ENCODE measurements around the gene KRI1. TPM values are rescaled to one million over a fixed set of nuclear protein-coding genes. Genes with fewer than 3 reads are reported as not detected.

The KRI1 gene
- total RNA-seq, 1 donor from 2014 or later = 21.9 TPM

DNA sequence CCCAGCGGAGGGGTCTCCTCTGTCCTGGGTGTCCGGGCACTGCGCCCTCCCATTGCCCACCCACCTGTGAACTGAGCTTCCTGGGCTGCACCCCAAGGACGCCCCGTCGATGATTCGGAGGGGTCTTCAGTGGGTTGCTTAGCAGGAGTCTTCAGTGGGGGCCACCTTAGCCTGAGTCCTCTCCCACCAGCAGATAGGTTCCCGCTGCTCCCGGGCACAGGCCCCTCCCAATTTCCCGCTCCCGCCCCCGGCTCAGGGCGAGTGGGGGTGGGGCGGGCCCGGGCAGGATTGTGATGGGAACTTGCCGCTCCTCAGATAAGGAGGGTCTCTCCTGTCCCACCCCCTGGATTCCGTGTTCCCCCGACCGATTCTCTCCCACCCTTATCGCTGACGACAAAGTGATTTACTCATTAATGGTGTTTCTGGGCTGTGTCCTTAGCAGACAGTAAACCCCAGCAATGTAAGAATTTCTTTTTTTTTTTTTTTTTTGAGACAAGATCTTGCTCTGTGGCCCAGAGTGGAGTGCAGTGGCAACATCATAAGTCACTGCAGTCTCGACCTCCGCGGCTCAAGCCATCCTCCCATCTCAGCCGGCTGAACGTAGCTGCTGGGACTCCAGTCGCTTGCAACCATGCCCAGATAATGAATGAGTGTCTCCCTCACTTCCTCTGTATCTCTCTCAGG, 47.9 kb downstream of the KRI1 start:
- peaks cover 4 to 9% of the 10 kb centered on the region in 2 donors for H3K4me1 ChIP-seq
- TF ChIP-seq, protein P1, sequence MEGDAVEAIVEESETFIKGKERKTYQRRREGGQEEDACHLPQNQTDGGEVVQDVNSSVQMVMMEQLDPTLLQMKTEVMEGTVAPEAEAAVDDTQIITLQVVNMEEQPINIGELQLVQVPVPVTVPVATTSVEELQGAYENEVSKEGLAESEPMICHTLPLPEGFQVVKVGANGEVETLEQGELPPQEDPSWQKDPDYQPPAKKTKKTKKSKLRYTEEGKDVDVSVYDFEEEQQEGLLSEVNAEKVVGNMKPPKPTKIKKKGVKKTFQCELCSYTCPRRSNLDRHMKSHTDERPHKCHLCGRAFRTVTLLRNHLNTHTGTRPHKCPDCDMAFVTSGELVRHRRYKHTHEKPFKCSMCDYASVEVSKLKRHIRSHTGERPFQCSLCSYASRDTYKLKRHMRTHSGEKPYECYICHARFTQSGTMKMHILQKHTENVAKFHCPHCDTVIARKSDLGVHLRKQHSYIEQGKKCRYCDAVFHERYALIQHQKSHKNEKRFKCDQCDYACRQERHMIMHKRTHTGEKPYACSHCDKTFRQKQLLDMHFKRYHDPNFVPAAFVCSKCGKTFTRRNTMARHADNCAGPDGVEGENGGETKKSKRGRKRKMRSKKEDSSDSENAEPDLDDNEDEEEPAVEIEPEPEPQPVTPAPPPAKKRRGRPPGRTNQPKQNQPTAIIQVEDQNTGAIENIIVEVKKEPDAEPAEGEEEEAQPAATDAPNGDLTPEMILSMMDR (IDR thresholded peaks at IDR 0.05) = no peak
- peak overlapping the region; percentile 31 to 53 for H3K4me3 ChIP-seq
- no peaks in the 10 kb centered on the region for H3K36me3 ChIP-seq
- DNase-seq (ENCODE audit: low spot score in 2 of 2) = no peak
- intact Hi-C loops (cut with DNase I) = no loop called here
- peaks cover 4% of the 10 kb centered on the region for H3K27me3 ChIP-seq
- H3K27ac ChIP-seq = no peak overlapping the region
- no peaks in the 10 kb centered on the region for H3K9me3 ChIP-seq

DNA sequence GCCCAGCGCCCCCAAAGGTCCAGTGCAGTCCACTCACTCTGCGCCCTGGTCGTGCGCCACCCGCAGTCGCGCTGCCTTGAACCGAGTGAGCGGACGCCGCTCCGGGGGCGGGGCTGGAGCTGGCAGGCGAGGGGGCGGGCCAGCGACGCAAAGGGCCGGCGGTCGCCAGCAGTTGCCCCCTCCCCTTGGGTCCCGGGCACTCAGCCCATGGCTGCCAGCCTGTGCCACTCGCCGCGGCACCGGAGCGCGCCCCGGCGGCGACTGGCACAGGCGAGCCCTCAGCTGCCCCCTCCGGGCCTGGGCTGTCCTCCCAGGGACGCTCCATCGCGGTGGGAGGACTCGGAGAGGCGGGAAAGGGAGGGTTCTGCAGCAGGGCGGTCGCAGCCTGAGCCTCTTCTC, 48.5 kb downstream of the KRI1 start, which contains the start of gene S1PR5:
TSS of gene S1PR5 (minus strand) at position 87 of the 399 bp plus-strand sequence. CDS start 2,436 bp downstream, outside the sequence.
- no peak within 1 kb of the TSS for H3K27ac ChIP-seq
- peaks cover 4% of the 10 kb centered on the region for H3K27me3 ChIP-seq
- H3K36me3 ChIP-seq = no peaks in the 10 kb centered on the region
- H3K4me1 ChIP-seq = peaks cover 4 to 9% of the 10 kb centered on the region in 2 donors
- H3K9me3 ChIP-seq = no peaks in the 10 kb centered on the region
- peak within 1 kb of the TSS; percentile 31 to 53 for H3K4me3 ChIP-seq
- TF ChIP-seq, protein P1 (IDR thresholded peaks at IDR 0.05) = no peak
- no peak for DNase-seq (ENCODE audit: low spot score in 2 of 2)
- intact Hi-C loops (cut with DNase I) = no loop called here

GRCh38 chr19:10516671-10517286, 49.0 kb downstream of the KRI1 start:
- intact Hi-C loops (cut with DNase I) = no loop called here
- peak overlapping the region; percentile 31 to 53 for H3K4me3 ChIP-seq

GRCh38 chr19:10516064-10516385, 49.8 kb downstream of the KRI1 start:
- no peak overlapping the region for H3K4me3 ChIP-seq
- TF ChIP-seq, protein P1 (IDR thresholded peaks at IDR 0.05) = no peak
- intact Hi-C loops (cut with DNase I) = no loop called here
- H3K9me3 ChIP-seq = no peaks in the 10 kb centered on the region
- peaks cover 4 to 9% of the 10 kb centered on the region in 2 donors for H3K4me1 ChIP-seq
- H3K27me3 ChIP-seq = peaks cover 4% of the 10 kb centered on the region
- no peaks in the 10 kb centered on the region for H3K36me3 ChIP-seq
- no peak overlapping the region for H3K27ac ChIP-seq
- no peak for DNase-seq (ENCODE audit: low spot score in 2 of 2)

More at GRCh38 chr19:10516671-10517286, 49.0 kb downstream of the KRI1 start:
- H3K36me3 ChIP-seq = no peaks in the 10 kb centered on the region
- TF ChIP-seq, protein P1 (IDR thresholded peaks at IDR 0.05) = no peak
- H3K9me3 ChIP-seq = no peaks in the 10 kb centered on the region
- H3K27ac ChIP-seq = no peak overlapping the region
- peaks cover 4% of the 10 kb centered on the region for H3K27me3 ChIP-seq
- DNase-seq (ENCODE audit: low spot score in 2 of 2) = no peak
- peaks cover 4 to 9% of the 10 kb centered on the region in 2 donors for H3K4me1 ChIP-seq

DNA sequence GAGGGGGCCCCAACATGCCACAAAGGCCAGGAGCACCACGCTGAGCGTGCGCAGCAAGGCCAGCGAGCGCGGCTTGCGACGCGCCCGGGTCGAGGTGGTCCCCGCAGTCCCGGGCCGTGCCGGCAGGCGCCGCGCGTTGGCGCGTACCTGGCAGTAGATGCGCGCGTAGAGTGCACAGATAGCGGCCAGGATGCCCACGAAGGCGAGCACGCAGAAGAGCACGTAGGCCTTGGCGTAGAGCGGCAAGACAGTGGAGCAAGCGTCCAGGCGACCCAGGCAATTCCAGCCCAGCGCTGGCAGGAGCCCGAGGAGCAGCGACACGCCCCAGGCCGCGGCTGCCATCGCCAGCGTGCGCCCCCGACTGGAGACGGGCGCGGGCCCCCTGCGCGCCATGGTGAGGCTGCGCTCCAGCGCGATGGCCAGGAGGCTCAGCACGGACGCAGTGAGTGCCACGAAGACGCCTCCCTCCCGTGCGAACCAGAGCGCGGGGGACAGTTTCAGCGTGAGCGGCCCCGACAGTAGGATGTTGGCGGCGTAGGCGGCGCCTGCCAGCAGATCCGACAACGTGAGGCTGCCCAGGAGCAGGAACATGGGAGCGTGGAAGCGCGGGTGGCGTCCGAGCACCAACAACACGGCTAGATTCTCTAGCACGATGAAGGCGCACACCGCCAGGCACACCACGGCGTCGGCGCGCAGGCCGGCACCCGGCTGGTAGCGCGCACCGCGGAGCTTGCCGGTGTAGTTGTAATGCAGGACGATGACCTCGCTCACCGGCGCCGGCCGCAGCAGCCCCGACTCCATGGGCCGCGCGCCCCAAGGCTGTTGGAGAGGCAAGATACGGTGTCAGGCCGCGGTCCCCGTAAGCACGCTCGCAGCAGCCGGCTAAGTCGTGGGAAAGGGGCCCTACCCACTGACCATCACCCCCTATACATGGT, 51.3 kb downstream of the KRI1 start:
- Histone ChIP-seq H3K36me3 (no peaks in the 10 kb centered on the region), H3K27ac (no peak overlapping the region), H3K4me3 (no peak overlapping the region), H3K4me1 (peaks cover 4 to 9% of the 10 kb centered on the region in 2 donors), H3K27me3 (peaks cover 14% of the 10 kb centered on the region), H3K9me3 (no peaks in the 10 kb centered on the region)
- TF ChIP-seq, protein P1 (IDR thresholded peaks at IDR 0.05) = no peak
- DNase-seq (ENCODE audit: low spot score in 2 of 2) = no peak
- intact Hi-C loops (cut with DNase I) = no loop called here
